Stimulated activated CD4-positive, alpha-beta T cell treated with anti-CD3 and anti-CD28 coated beads, TNF-alpha, amount 100 ng/mL, for 1 hour (primary cell): ENCODE measurements around the gene MICOS13.

Experiments used
- DNase-seq, 3 donors: peaks; one replicate each; pipeline ENCODE4 v3.0.0-alpha.2; 2020; ENCODE audit warnings: low read depth in 3 of 3, low spot score in 1 of 3

MICOS13 gene

GRCh38 chr19:5628919-5629481, 51.3 kb downstream of the MICOS13 start:
- DNase-seq = no peak

- DNase-seq = no peak
Measured at GRCh38 chr19:5628461-5628860, 51.9 kb downstream of the MICOS13 start.
